Skeletal muscle tissue (tissue), 4 donors: Measurements from ENCODE around the gene ACYP1. TPM values are rescaled to one million over a fixed set of nuclear protein-coding genes. Genes with fewer than 3 reads are reported as not detected.

Experiments
- H3K27ac ChIP-seq: one replicate; pipeline ENCODE4 v1.7.0; 2013; ENCODE audit warnings: mild to moderate bottlenecking, low read depth, low read length, inconsistent platforms
- H3K27me3 ChIP-seq, 3 donors: one replicate each; pipeline ENCODE4 v1.7.0; 2013; ENCODE audit warnings: low read length in 3 of 3; ENCODE audit not compliant: control insufficient read depth in 3 of 3, insufficient read depth in 3 of 3
- H3K36me3 ChIP-seq, 3 donors: one replicate each; pipeline ENCODE4 v1.7.0; 2013; ENCODE audit warnings: low read length in 3 of 3; ENCODE audit not compliant: control insufficient read depth in 3 of 3, insufficient read depth in 3 of 3
- H3K4me1 ChIP-seq, 3 donors: one replicate each; pipeline ENCODE4 v1.7.0; 2013; ENCODE audit warnings: low read length in 3 of 3, mild to moderate bottlenecking in 3 of 3; ENCODE audit not compliant: control insufficient read depth in 3 of 3, insufficient read depth in 3 of 3
- H3K4me3 ChIP-seq, 3 donors: one replicate each; pipeline ENCODE4 v1.7.0; 2013; ENCODE audit warnings: low read length in 3 of 3
- H3K9ac ChIP-seq, 3 donors: one replicate each; pipeline ENCODE4 v1.7.0; 2013; ENCODE audit warnings: low read length in 3 of 3, mild to moderate bottlenecking in 3 of 3, moderate library complexity in 2 of 3, low read depth in 1 of 3
- H3K9me3 ChIP-seq, 3 donors: one replicate each; pipeline ENCODE4 v1.7.0; 2013; ENCODE audit warnings: low read length in 3 of 3; ENCODE audit not compliant: control insufficient read depth in 3 of 3
- total RNA-seq: library from RNA; depleted of rRNA; stranded (reverse); fragments of >200 nt; gene quantifications from one replicate; pipeline ENCODE4 v1.2.3, GENCODE V29; 2014
- donor health status: Osteomylitis.

Gene ACYP1
- total RNA-seq, 1 donor from 2014 or later, result 8.4 TPM

- no peak overlapping the region for H3K9ac ChIP-seq
- H3K27ac ChIP-seq, result no peak overlapping the region
- H3K4me1 ChIP-seq, result peaks cover 10 to 13% (median 12%) of the 10 kb centered on the region in 3 donors
- no peaks in the 10 kb centered on the region for H3K9me3 ChIP-seq
- no peaks in the 10 kb centered on the region for H3K27me3 ChIP-seq
- H3K36me3 ChIP-seq, result no peaks in the 10 kb centered on the region
- H3K4me3 ChIP-seq, result no peak overlapping the region
These were observed 4.2 kb downstream of the ACYP1 start for GRCh38 chr14:75059642-75060041.

- H3K9me3 ChIP-seq, result no peaks in the 10 kb centered on the region
- no peak overlapping the region for H3K9ac ChIP-seq
- H3K27ac ChIP-seq, result no peak overlapping the region
- no peaks in the 10 kb centered on the region for H3K36me3 ChIP-seq
- no peak overlapping the region for H3K4me3 ChIP-seq
- no peaks in the 10 kb centered on the region for H3K27me3 ChIP-seq
- H3K4me1 ChIP-seq, result peaks cover 4 to 12% (median 10%) of the 10 kb centered on the region in 3 donors
These were observed 9.4 kb downstream of the ACYP1 start for GRCh38 chr14:75054421-75054820.

- H3K4me3 ChIP-seq, result no peak overlapping the region
- no peaks in the 10 kb centered on the region for H3K9me3 ChIP-seq
- peaks cover 4 to 15% (median 11%) of the 10 kb centered on the region in 3 donors for H3K4me1 ChIP-seq
- no peaks in the 10 kb centered on the region for H3K27me3 ChIP-seq
- no peak overlapping the region for H3K27ac ChIP-seq
- H3K9ac ChIP-seq, result no peak overlapping the region
- H3K36me3 ChIP-seq, result no peaks in the 10 kb centered on the region
These were observed 10.2 kb downstream of the ACYP1 start for GRCh38 chr14:75053396-75054291.

GRCh38 chr14:75051556-75051899 lies 12.3 kb downstream of the ACYP1 start:
- no peaks in the 10 kb centered on the region for H3K9me3 ChIP-seq
- no peaks in the 10 kb centered on the region for H3K27me3 ChIP-seq
- H3K4me3 ChIP-seq, result peak overlapping the region; percentile 74 to 78 (median 75)
- H3K4me1 ChIP-seq, result peaks cover 4 to 15% (median 11%) of the 10 kb centered on the region in 3 donors
- H3K36me3 ChIP-seq, result no peaks in the 10 kb centered on the region
- H3K9ac ChIP-seq, result peak overlapping the region; percentile 71 to 83 (median 81)
- H3K27ac ChIP-seq, result peak overlapping the region; percentile 78

DNA sequence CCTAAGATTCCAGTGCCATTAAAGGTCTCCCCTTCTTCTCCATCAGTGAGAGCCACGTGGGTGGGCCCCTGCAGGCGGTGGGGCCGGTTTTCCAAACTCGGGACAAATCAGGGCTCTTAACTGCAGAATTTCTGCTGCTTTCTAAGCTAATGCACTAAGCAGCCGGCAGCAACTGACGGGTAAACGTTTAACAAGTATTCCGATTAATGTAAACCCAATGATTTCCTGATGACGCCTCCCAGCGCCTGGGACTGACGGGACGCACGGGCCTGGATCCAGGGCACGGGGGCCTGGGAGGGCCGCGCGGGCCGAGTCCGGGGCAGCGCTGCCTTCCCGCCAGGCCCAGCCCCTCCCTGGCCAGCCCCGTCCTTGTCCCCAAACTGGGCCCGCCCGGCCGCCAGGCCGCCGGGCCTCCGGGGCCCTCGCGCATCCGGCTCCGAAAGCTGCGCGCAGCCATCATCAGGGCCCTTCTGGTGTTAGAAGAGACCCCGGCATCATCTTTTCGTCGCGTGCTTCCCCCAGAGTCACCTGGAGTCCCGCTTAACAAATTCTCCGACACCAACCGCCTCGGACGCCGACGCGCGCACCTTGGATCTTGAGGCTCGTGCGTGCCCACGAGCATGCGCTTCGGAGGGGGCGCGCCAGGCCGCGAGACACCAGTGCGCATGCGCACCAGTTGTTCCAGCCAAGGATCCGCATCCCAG lies 12.8 kb downstream of the ACYP1 start, which contains the start of gene MLH3:
MLH3 (minus strand) TSS at position 616 of the 704 bp plus-strand sequence. CDS start 1,812 bp downstream, outside the sequence.
- Histone ChIP-seq H3K36me3 (no peaks in the 10 kb centered on the region), H3K9me3 (no peaks in the 10 kb centered on the region), H3K27ac (peak within 1 kb of the TSS; percentile 78), H3K4me3 (peak within 1 kb of the TSS; percentile 74 to 78 (median 75)), H3K4me1 (peaks cover 4 to 15% (median 11%) of the 10 kb centered on the region in 3 donors), H3K9ac (peak within 1 kb of the TSS; percentile 71 to 83 (median 81)), H3K27me3 (no peaks in the 10 kb centered on the region)

DNA sequence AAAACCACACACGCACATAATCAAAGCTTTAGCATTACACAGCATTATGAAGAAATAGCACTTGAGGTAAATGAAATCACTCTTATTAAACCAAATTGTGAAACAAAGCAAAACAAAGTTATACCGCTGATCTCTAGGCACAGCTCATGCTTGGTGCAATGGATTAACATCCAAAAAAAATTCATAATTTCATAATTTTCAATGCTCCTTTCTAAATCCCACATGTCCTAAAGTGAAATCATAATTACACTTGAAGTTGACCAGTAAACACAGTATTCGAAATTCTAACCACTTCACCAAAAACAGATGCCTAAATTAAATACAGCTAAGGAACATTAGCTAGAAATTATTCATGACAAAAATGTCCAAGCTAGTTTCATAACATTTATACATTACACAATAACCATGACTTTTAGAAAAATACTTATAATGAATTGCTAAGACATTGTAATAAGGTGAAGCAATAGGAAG lies 14.1 kb downstream of the ACYP1 start:
- peak overlapping the region; percentile 71 for H3K27ac ChIP-seq
- H3K4me3 ChIP-seq, result no peak overlapping the region
- H3K36me3 ChIP-seq, result no peaks in the 10 kb centered on the region
- peaks cover 4 to 16% (median 15%) of the 10 kb centered on the region in 3 donors for H3K4me1 ChIP-seq
- no peaks in the 10 kb centered on the region for H3K27me3 ChIP-seq
- H3K9me3 ChIP-seq, result no peaks in the 10 kb centered on the region
- no peak overlapping the region for H3K9ac ChIP-seq

- Histone ChIP-seq H3K27ac (peak overlapping the region; percentile 71), H3K27me3 (no peaks in the 10 kb centered on the region), H3K36me3 (no peaks in the 10 kb centered on the region), H3K9ac (no peak overlapping the region), H3K4me1 (peaks cover 7 to 19% (median 15%) of the 10 kb centered on the region in 3 donors), H3K9me3 (no peaks in the 10 kb centered on the region), H3K4me3 (no peak overlapping the region)
These were observed 14.7 kb downstream of the ACYP1 start for GRCh38 chr14:75049136-75049535.

DNA sequence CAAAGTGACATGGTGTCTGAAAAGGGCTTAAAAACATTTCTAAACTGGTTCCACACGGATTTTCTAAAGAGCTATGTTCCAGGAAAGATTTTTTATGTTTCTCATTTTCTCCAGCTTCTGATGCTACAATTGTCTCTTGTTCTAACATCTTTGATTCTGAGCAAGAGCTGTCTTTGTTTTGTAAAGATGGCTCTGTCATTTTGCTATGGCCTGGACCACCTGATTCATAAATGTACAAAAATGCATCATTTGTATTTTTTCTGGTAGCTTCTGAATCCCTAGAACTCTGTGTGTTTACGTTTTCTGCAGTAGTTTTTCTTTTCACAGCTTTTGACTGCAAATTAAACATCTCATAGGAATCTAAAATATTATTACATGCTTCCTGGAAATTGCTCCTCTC lies 15.7 kb downstream of the ACYP1 start:
- Histone ChIP-seq H3K4me1 (peaks cover 7 to 19% (median 15%) of the 10 kb centered on the region in 3 donors), H3K4me3 (no peak overlapping the region), H3K9ac (no peak overlapping the region)

GRCh38 chr14:75047506-75047905 lies 16.3 kb downstream of the ACYP1 start:
- Histone ChIP-seq H3K9me3 (no peaks in the 10 kb centered on the region), H3K27me3 (no peaks in the 10 kb centered on the region), H3K9ac (no peak overlapping the region), H3K36me3 (peaks cover 0 to 2% (median under 1%) of the 10 kb centered on the region in 3 donors), H3K4me3 (no peak overlapping the region), H3K4me1 (peaks cover 7 to 19% (median 15%) of the 10 kb centered on the region in 3 donors), H3K27ac (no peak overlapping the region)

More for the DNA sequence above, 15.7 kb downstream of the ACYP1 start:
- Histone ChIP-seq H3K27me3 (no peaks in the 10 kb centered on the region), H3K9me3 (no peaks in the 10 kb centered on the region), H3K27ac (no peak overlapping the region), H3K36me3 (peaks cover 0 to 2% (median 0%) of the 10 kb centered on the region in 3 donors)
